GM12864 (cell line): ENCODE measurements around the gene CCNB3.
A peak's percentile ranks its signal among the peaks of the same experiment; 100 is the strongest.
"Not testable (repeated sequence)": the region's sequence is repeated elsewhere in the genome, so short reads cannot be mapped to it uniquely, and the experiment has no call there.

Source experiments
- DNase-seq: peaks from one replicate; pipeline ENCODE4 v3.0.0-alpha.2; 2011; ENCODE audit warnings: low read depth
- H3K4me3 ChIP-seq: 2 replicates; pipeline ENCODE4 v1.5.1; 2011; ENCODE audit warnings: mild to moderate bottlenecking, low read depth, low read length, control low read depth
- TF ChIP-seq, protein P1 (sequence below): IDR thresholded peaks from 2 replicates; pipeline ENCODE4 v1.5.1; 2011; ENCODE audit warnings: low read depth, mild to moderate bottlenecking, moderate library complexity, low read length, control low read depth, inconsistent platforms; ENCODE audit errors: missing control alignments

Gene CCNB3

DNA sequence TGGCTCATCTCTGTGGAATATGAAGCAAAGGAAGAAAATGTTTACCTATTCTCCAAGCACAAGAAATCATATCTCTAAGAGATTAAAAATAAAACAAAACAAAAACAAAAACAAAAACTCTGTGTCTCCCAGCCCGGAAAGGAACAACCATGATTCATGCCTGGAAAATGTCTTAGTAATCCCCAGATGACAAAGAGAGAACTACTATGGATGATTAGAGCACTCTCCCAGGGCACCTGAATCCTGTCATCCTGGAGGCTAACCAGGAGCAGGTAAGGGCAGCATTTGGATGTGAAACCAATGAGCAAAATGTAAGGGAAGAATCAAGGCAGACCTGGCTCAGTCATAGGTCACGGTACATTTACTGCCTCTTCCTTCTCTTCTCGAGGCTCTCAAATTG is 2.0 kb upstream of the CCNB3 start:
- no peak overlapping the region for H3K4me3 ChIP-seq
- DNase-seq: no peak
- TF ChIP-seq, protein P1, sequence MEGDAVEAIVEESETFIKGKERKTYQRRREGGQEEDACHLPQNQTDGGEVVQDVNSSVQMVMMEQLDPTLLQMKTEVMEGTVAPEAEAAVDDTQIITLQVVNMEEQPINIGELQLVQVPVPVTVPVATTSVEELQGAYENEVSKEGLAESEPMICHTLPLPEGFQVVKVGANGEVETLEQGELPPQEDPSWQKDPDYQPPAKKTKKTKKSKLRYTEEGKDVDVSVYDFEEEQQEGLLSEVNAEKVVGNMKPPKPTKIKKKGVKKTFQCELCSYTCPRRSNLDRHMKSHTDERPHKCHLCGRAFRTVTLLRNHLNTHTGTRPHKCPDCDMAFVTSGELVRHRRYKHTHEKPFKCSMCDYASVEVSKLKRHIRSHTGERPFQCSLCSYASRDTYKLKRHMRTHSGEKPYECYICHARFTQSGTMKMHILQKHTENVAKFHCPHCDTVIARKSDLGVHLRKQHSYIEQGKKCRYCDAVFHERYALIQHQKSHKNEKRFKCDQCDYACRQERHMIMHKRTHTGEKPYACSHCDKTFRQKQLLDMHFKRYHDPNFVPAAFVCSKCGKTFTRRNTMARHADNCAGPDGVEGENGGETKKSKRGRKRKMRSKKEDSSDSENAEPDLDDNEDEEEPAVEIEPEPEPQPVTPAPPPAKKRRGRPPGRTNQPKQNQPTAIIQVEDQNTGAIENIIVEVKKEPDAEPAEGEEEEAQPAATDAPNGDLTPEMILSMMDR: no peak

DNA sequence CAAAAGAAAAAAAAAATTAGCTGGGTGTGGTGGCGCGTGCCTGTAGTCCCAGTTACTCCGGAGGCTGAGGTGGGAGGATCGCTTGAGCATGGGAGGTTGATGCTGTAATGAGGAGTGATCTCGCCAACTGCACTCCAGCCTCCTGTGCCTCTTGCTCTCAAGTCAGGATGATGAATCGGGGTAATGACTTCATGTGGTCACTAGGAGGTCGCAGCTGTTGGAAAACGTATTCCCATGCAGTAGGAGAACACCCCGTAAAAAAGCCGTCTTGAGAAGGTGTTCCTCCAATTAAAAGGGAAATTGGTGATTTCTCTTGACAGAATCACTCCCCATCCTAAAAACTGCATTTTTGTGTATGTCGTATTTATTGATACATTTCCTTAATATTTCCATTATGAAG is 2.2 kb downstream of the CCNB3 start:
- TF ChIP-seq, protein P1: no peak
- DNase-seq: no peak
- H3K4me3 ChIP-seq: no peak overlapping the region

DNA sequence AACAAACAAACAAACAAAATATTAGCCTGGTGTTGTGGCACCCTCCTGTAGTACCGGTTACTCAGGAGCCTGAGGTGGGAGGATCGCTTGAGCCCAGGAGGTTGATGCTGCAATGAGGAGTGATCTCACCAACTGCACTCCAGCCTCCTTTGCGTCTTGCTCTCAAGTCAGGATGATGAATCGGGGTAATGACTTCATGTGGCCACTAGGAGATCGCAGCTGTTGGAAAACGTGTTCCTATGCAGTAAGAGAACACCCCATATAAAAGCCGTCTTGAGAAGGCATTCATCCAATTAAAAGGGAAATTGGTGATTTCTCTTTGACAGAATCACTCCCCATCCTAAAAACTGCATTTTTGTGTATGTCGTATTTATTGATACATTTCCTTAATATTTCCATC is 6.9 kb downstream of the CCNB3 start:
- no peak for DNase-seq

DNA sequence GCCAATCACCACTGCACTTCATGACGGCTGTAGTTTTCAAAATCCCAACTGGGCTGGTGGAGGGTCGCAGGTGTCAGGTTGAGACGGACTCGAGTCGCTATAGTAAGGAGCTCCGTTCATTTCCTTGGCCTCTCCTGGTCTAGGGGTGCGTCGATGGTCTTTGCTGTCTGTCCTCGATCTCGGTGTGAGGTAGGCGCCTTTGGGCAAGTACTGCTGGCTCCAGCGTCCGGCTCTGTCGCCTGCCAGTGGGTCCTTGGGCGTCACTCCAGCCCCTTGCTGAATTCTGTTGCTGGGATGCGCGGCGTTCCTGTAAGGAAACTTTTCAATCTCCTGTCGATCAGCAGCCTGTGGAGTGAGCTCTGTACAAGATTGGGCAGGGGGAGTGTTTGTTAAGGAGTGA is 76.7 kb downstream of the CCNB3 start:
- DNase-seq: no peak
- H3K4me3 ChIP-seq: no peak overlapping the region
- TF ChIP-seq, protein P1: no peak

More for the DNA sequence above, 6.9 kb downstream of the CCNB3 start:
- no peak overlapping the region for H3K4me3 ChIP-seq
- TF ChIP-seq, protein P1: peak; percentile 51

DNA sequence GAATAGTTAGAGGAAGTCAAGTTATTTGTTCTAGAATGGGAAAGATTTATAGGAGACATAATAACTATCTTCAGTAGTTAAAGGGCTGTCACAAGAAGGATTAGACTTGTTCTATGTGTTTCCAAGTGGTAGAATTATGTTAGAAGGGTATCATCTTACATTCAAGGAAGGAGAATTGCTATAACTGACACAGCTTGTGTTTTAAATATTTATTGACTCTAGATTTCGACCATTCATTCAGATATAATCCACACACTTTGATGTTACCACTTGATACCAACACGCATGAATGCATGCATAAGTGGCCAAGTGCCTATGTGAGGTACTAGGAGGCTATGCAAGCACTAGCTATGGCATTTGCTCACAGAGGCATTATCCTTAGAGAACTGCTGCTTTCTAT is 122.7 kb downstream of the CCNB3 start:
- DNase-seq: no peak
- TF ChIP-seq, protein P1: no peak

DNA sequence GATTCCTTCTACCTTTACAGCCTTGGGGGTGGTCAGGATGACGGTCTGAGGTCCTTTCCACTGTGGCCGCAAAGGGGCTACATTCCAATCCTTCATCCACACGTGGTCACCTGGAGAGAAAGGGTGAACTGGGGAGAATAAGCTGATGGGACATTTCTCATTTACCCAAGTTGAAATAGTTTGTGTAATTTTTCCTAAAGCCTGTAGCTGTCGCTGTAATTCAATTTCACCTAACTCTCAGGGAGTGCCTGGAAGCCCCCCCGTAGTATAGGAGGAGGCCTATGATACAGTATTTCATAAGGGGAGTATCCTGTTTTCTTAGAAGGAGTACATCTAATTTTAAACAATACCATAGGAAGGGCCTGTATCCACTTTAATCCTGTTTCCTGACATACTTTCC is 128.1 kb downstream of the CCNB3 start:
- not testable (repeated sequence) for DNase-seq, H3K4me3 ChIP-seq

More for the DNA sequence above, 122.7 kb downstream of the CCNB3 start:
- H3K4me3 ChIP-seq: no peak overlapping the region

DNA sequence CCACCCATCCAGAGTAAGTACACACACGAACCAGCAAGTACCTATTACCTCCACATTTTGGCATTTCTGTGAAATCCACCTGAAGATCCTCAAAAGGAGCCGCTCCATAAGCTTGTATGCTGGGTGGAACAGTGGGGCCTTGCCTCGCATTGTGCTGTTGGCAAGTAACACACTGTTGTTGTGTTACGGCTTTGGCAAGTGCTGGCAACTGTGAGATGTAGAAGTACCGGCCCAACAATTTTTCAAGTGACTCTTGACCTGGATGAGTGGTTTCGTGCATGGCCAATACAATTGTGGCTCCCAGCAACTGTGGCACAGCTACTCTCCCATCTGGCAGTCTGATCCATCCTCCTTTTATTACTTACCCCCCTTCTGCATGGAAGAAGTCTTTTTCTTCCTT is 128.7 kb downstream of the CCNB3 start:
- DNase-seq: no peak
- TF ChIP-seq, protein P1: no peak
- no peak overlapping the region for H3K4me3 ChIP-seq

DNA sequence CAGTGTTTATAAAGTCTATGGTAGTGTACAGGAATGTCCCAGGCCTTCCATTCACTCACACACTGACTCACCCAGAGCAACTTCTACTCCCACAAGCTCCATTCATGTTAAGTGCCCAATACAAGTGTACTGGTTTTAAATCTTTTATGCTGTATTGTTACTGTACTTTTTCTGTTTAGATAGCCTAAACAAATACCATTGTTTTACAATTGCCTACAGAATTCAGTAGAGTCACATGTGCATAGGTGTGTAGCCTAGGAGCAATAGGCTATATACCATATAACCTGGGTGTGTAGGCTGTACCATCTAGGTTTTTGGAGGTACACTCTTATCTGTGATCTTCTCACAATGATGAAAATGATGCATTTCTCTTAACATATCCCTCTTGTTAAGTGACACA is 139.4 kb downstream of the CCNB3 start:
- DNase-seq: no peak
- TF ChIP-seq, protein P1: no peak
- H3K4me3 ChIP-seq: no peak overlapping the region
